Immature natural killer cell (primary cell): ENCODE data around the gene DGUOK. TPM values are rescaled to one million over a fixed set of nuclear protein-coding genes. Genes with fewer than 3 reads are reported as not detected.
"Not testable (repeated sequence)": the region's sequence is repeated elsewhere in the genome, so short reads cannot be mapped to it uniquely, and the experiment has no call there.

Experiments used
- DNase-seq, 3 donors: peaks; one replicate each; pipeline ENCODE4 v3.0.0; 2022; ENCODE audit warnings: mixed read lengths in 1 of 3
- H3K27ac Mint-ChIP-seq, 6 donors: one replicate each; pipeline ENCODE4 v1.8.0; 2020; ENCODE audit warnings: mixed read lengths in 6 of 6, mild to moderate bottlenecking in 5 of 6, inconsistent platforms in 4 of 6, moderate library complexity in 3 of 6
- H3K27me3 Mint-ChIP-seq, 3 donors: one replicate each; pipeline ENCODE4 v1.8.0; 2020 to 2021; ENCODE audit warnings: low read depth in 3 of 3, mild to moderate bottlenecking in 3 of 3, mixed read lengths in 3 of 3, moderate library complexity in 3 of 3, inconsistent platforms in 1 of 3
- H3K36me3 Mint-ChIP-seq, 3 donors: one replicate each; pipeline ENCODE4 v1.8.0; 2020; ENCODE audit warnings: mixed read lengths in 3 of 3, inconsistent platforms in 2 of 3, mild to moderate bottlenecking in 2 of 3
- H3K4me1 Mint-ChIP-seq, 2 donors: one replicate each; pipeline ENCODE4 v1.8.0; 2020; ENCODE audit warnings: inconsistent platforms in 2 of 2, mild to moderate bottlenecking in 2 of 2, mixed read lengths in 2 of 2, moderate library complexity in 1 of 2
- H3K4me3 Mint-ChIP-seq, 5 donors: one replicate each; pipeline ENCODE4 v1.8.0; 2020; ENCODE audit warnings: mild to moderate bottlenecking in 5 of 5, mixed read lengths in 5 of 5, inconsistent platforms in 3 of 5, moderate library complexity in 3 of 5
- H3K9me3 Mint-ChIP-seq, 6 donors: one replicate each; pipeline ENCODE4 v1.8.0; 2020; ENCODE audit warnings: mild to moderate bottlenecking in 6 of 6, mixed read lengths in 6 of 6, inconsistent platforms in 4 of 6, moderate library complexity in 3 of 6
- polyA plus RNA-seq, 3 donors: library from polyadenylated mRNA; unstranded; fragments of 300-500 nt; fragmentation: Illumina TruSeq; gene quantifications; one replicate each; pipeline ENCODE4 v1.2.3, GENCODE V29; 2021

The DGUOK gene
- polyA plus RNA-seq, 3 donors from 2014 or later, result 207 to 245 (median 223) TPM

- Mint-ChIP-seq H3K9me3 (no peaks in the 10 kb centered on the region), H3K27ac (peak overlapping the region in 3 of 6 donors; percentile 36 to 66 (median 42)), H3K4me3 (no peak overlapping the region), H3K4me1 (peaks cover 24 to 31% of the 10 kb centered on the region in 2 donors), H3K36me3 (no peaks in the 10 kb centered on the region), H3K27me3 (peaks cover 0 to 6% (median 2%) of the 10 kb centered on the region in 3 donors)
- DNase-seq, result no peak
Measured at GRCh38 chr2:73893764-73894474, 32.8 kb upstream of the DGUOK start.

GRCh38 chr2:73894475-73894850 is 32.2 kb upstream of the DGUOK start:
- H3K27me3 Mint-ChIP-seq, result peaks cover 0 to 6% (median 2%) of the 10 kb centered on the region in 3 donors
- peaks cover 24 to 31% of the 10 kb centered on the region in 2 donors for H3K4me1 Mint-ChIP-seq
- no peak overlapping the region for H3K4me3 Mint-ChIP-seq
- peak overlapping the region in 5 of 6 donors; percentile 30 to 79 (median 42) for H3K27ac Mint-ChIP-seq
- H3K36me3 Mint-ChIP-seq, result no peaks in the 10 kb centered on the region
- H3K9me3 Mint-ChIP-seq, result no peaks in the 10 kb centered on the region
- no peak for DNase-seq

GRCh38 chr2:73894877-73895276 is 31.8 kb upstream of the DGUOK start:
- Mint-ChIP-seq H3K36me3 (no peaks in the 10 kb centered on the region), H3K27me3 (peaks cover 0 to 4% (median 2%) of the 10 kb centered on the region in 3 donors), H3K4me1 (peaks cover 24 to 31% of the 10 kb centered on the region in 2 donors), H3K27ac (peak overlapping the region; percentile 24 to 88 (median 38)), H3K4me3 (no peak overlapping the region), H3K9me3 (no peaks in the 10 kb centered on the region)
- DNase-seq, result no peak

- H3K9me3 Mint-ChIP-seq, result no peaks in the 10 kb centered on the region
- no peaks in the 10 kb centered on the region for H3K36me3 Mint-ChIP-seq
- peaks cover 24 to 31% of the 10 kb centered on the region in 2 donors for H3K4me1 Mint-ChIP-seq
- no peak overlapping the region for H3K4me3 Mint-ChIP-seq
- peak overlapping the region in 5 of 6 donors; percentile 24 to 88 (median 79) for H3K27ac Mint-ChIP-seq
- DNase-seq, result no peak
- peaks cover 0 to 4% (median 2%) of the 10 kb centered on the region in 3 donors for H3K27me3 Mint-ChIP-seq
Measured at GRCh38 chr2:73895473-73895872, 31.2 kb upstream of the DGUOK start.

- H3K36me3 Mint-ChIP-seq, result no peaks in the 10 kb centered on the region
- DNase-seq, result peak; percentile 50 to 64 (median 57)
- peak overlapping the region; percentile 51 to 83 (median 73) for H3K4me3 Mint-ChIP-seq
- H3K9me3 Mint-ChIP-seq, result no peaks in the 10 kb centered on the region
- peaks cover 0 to 2% (median 2%) of the 10 kb centered on the region in 3 donors for H3K27me3 Mint-ChIP-seq
- H3K27ac Mint-ChIP-seq, result peak overlapping the region; percentile 88 to 98 (median 94)
- peaks cover 24 to 31% of the 10 kb centered on the region in 2 donors for H3K4me1 Mint-ChIP-seq
Measured at GRCh38 chr2:73896362-73897239, 30.1 kb upstream of the DGUOK start.

GRCh38 chr2:73897240-73897583 is 29.5 kb upstream of the DGUOK start:
- peaks cover 24 to 31% of the 10 kb centered on the region in 2 donors for H3K4me1 Mint-ChIP-seq
- no peaks in the 10 kb centered on the region for H3K9me3 Mint-ChIP-seq
- peak overlapping the region; percentile 51 to 83 (median 73) for H3K4me3 Mint-ChIP-seq
- no peak for DNase-seq
- H3K36me3 Mint-ChIP-seq, result no peaks in the 10 kb centered on the region
- H3K27me3 Mint-ChIP-seq, result peaks cover 0 to 2% (median 2%) of the 10 kb centered on the region in 3 donors
- peak overlapping the region; percentile 88 to 98 (median 94) for H3K27ac Mint-ChIP-seq

GRCh38 chr2:73897934-73898333 is 28.7 kb upstream of the DGUOK start:
- no peak overlapping the region for H3K4me3 Mint-ChIP-seq
- H3K27me3 Mint-ChIP-seq, result peaks cover 0 to 2% (median 2%) of the 10 kb centered on the region in 3 donors
- H3K4me1 Mint-ChIP-seq, result peaks cover 24 to 31% of the 10 kb centered on the region in 2 donors
- H3K9me3 Mint-ChIP-seq, result no peaks in the 10 kb centered on the region
- no peaks in the 10 kb centered on the region for H3K36me3 Mint-ChIP-seq
- DNase-seq, result no peak
- peak overlapping the region in 3 of 6 donors; percentile 3 to 94 (median 94) for H3K27ac Mint-ChIP-seq

- Mint-ChIP-seq H3K27me3 (peaks cover 0 to 2% (median 2%) of the 10 kb centered on the region in 3 donors), H3K27ac (no peak overlapping the region), H3K36me3 (no peaks in the 10 kb centered on the region), H3K9me3 (no peaks in the 10 kb centered on the region), H3K4me1 (peaks cover 21 to 30% of the 10 kb centered on the region in 2 donors), H3K4me3 (no peak overlapping the region)
- no peak for DNase-seq
Measured at GRCh38 chr2:73899801-73900336, 26.8 kb upstream of the DGUOK start.

- H3K4me1 Mint-ChIP-seq, result peaks cover 15 to 17% of the 10 kb centered on the region in 2 donors
- no peak for DNase-seq
- H3K27ac Mint-ChIP-seq, result no peak overlapping the region
- no peaks in the 10 kb centered on the region for H3K36me3 Mint-ChIP-seq
- no peaks in the 10 kb centered on the region for H3K9me3 Mint-ChIP-seq
- no peak overlapping the region for H3K4me3 Mint-ChIP-seq
- peaks cover 0 to 2% (median 2%) of the 10 kb centered on the region in 3 donors for H3K27me3 Mint-ChIP-seq
Measured at GRCh38 chr2:73901143-73901542, 25.5 kb upstream of the DGUOK start.

GRCh38 chr2:73902284-73902683 is 24.4 kb upstream of the DGUOK start:
- DNase-seq, result no peak
- H3K4me3 Mint-ChIP-seq, result no peak overlapping the region
- H3K36me3 Mint-ChIP-seq, result no peaks in the 10 kb centered on the region
- peaks cover 0 to 2% (median 0%) of the 10 kb centered on the region in 3 donors for H3K27me3 Mint-ChIP-seq
- H3K27ac Mint-ChIP-seq, result no peak overlapping the region
- peaks cover 4 to 6% of the 10 kb centered on the region in 2 donors for H3K4me1 Mint-ChIP-seq
- H3K9me3 Mint-ChIP-seq, result no peaks in the 10 kb centered on the region

GRCh38 chr2:73903313-73903712 is 23.4 kb upstream of the DGUOK start:
- H3K4me3 Mint-ChIP-seq, result no peak overlapping the region
- H3K27me3 Mint-ChIP-seq, result peaks cover 0 to 7% (median 0%) of the 10 kb centered on the region in 3 donors
- no peak for DNase-seq
- no peaks in the 10 kb centered on the region for H3K36me3 Mint-ChIP-seq
- H3K9me3 Mint-ChIP-seq, result no peaks in the 10 kb centered on the region
- H3K27ac Mint-ChIP-seq, result no peak overlapping the region
- H3K4me1 Mint-ChIP-seq, result no peaks in the 10 kb centered on the region

GRCh38 chr2:73903949-73904613 is 22.6 kb upstream of the DGUOK start:
- H3K4me1 Mint-ChIP-seq, H3K27me3 Mint-ChIP-seq, H3K4me3 Mint-ChIP-seq, H3K27ac Mint-ChIP-seq, DNase-seq, H3K36me3 Mint-ChIP-seq, H3K9me3 Mint-ChIP-seq: not testable (repeated sequence)

- Mint-ChIP-seq H3K9me3 (no peaks in the 10 kb centered on the region), H3K27me3 (peaks cover 0 to 7% (median 0%) of the 10 kb centered on the region in 3 donors), H3K4me3 (no peak overlapping the region), H3K27ac (no peak overlapping the region), H3K4me1 (no peaks in the 10 kb centered on the region), H3K36me3 (no peaks in the 10 kb centered on the region)
- no peak for DNase-seq
Measured at GRCh38 chr2:73904952-73905351, 21.7 kb upstream of the DGUOK start.
